GM18909 (cell line): ENCODE data around the gene SERTAD2.

Experiments used
- ATAC-seq: cut with Tn5 transposase; IDR thresholded peaks from one replicate; pipeline ENCODE4 v1.9.1; 2021; ENCODE audit warnings: mild to moderate bottlenecking; ENCODE audit not compliant: unreplicated experiment, poor library complexity

SERTAD2 gene

GRCh38 chr2:64595397-64596176 lies 58.1 kb downstream of the SERTAD2 start:
- no peak for ATAC-seq

DNA sequence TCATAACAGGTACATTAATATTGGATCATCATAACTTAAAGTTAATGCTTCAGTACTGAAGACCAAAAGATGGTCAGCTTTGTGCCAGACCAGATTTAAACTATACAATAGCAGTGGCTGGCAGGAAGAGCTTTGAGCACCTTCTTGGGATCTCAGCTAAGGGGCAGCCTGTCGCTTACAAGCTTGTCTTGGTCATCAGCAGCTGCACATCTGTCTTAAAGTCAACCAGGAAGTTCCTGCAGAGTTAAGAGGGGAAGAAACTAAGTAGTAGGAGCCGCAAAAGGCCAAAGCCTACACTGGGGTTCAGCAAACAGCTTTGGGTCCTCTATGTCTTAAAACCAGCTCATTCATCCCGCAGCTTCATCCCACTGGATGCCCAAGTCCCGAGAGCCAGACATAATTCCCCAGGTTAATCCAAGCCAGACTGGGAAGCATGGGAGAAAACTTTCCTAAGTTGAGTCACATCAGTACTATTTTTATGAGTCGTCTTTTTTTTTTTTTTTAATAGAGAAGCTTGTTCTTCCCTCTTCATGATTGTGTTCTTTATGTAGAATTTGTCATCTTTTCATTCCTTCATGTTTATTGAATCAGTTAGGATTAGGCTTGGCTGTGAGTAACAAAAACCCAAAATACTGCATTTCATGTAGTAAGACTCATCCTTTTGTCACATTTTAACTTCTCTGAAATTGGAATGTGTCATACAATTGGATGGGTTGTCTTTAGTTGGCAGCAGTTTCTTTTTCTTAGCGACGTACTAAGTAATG lies 59.3 kb downstream of the SERTAD2 start:
- no peak for ATAC-seq

DNA sequence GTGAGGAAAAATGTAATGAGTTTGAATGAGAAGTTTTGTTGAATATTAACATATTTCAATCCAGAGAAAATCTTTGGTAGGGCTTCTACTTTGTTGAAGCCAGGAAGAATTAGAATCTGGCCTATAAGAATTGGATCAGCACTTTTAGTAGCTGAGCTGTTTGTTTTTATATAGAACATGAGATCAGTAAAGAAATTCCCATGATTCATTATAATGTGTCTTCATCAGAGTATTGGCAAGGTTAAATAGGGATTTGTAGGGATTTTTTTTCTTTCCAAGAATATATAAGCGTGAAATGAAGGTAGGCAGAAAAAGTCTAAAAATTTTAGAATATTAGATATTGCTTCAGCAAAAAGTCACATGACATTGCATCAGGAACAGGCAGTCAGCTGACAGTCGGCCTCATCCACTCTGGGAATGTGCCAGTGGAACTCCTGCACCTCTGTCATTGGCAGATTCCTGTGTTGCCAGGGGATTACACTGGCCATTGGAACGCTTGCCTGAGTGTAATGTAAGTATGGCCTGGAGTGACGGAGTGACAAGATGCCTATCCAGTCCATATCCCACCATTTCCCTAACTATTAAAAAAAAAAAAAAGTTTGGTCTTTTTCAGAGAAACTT lies 60.6 kb downstream of the SERTAD2 start:
- ATAC-seq, result no peak

DNA sequence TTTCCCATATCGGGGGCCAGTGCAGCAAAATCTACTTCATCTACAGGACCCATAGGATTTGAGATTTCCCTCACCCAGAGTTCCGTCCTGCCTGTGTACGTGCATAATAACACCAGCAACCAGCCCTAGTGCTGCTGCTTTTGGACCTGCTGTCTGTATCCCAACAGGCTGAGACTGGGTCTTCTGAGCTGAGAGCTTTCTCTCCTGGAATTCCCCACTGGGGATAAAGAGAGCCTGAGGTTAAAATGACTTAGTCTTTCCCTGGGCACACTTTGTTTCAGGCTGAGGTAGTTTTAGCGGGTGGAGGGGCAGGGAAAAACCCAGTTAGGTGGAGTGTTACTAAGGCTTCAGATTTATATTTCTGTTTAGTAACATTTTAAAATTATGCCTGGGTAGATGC lies 62.5 kb downstream of the SERTAD2 start:
- no peak for ATAC-seq

DNA sequence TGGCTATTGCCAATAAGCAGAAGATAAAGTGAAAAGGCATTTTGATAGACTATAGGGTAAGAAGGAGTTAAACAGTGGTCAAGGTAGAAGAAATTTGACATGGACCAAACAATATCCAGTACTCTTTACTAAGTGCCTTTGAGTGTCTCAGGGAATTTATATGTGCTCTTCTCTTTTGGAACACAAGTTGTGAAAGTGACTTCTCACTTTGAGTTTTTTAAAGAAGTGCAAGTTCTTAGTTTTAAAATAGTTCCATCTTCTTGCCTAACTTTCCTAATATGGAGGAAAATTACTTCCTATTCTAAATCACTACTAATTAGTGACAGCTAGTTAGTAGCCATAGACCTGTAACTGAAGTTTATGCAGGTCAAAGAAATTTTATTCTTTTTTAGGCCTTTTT lies 66.2 kb downstream of the SERTAD2 start:
- no peak for ATAC-seq

DNA sequence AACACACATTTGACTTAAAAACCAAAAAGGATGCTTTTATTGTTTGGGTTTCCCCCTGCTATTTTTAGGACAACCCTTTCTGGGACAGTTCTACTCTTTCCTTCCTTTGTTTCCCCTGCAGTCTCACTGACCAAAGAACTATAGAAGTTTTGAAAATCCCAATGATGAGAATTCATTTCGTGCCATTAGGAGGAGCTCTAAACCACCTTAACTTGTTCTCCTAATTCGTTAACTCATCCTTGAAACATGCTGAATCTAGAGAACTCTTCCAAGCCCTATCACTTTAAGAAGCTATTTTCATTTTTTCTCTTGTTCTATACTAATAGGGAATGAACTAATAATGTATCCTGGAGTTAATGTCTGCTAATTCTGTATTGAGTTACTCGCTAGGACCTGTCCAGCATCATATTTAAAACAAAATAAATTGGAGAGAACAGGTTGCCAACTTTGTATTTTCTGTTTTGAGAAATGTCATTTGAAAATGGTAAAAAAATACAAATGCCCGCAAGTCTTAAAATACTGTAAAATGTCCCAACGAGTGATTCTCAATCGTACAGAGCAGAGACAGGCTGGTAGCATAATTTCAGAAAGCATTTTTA lies 66.7 kb downstream of the SERTAD2 start:
- no peak for ATAC-seq

DNA sequence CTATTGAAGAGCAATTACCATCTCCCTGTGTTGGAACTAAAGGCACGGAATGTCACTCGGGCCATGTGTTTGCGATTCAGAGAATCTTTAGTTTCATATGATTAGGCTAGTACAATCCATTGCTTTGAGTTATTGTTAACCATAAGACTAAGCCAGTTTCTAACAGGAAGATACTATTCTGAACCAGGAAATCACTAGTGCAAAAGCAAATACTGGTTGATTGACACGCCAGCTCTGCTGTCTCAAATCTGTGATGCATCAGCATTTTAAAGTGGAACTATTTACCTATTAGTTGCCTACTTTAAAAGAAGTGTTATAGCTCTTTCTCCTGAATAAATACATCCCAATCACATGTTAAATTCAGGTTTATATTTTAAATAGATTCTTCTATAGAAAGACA lies 67.7 kb downstream of the SERTAD2 start:
- ATAC-seq, result no peak

GRCh38 chr2:64582774-64583340 lies 70.9 kb downstream of the SERTAD2 start:
- peak; percentile 82 for ATAC-seq

- ATAC-seq, result no peak
Observed at GRCh38 chr2:64581777-64582539, 71.8 kb downstream of the SERTAD2 start.
